ENCODE results near the gene SLC38A11. TPM values are rescaled to one million over a fixed set of nuclear protein-coding genes. Genes with fewer than 3 reads are reported as not detected.
"Not testable (repeated sequence)": the region's sequence is repeated elsewhere in the genome, so short reads cannot be mapped to it uniquely, and the experiment has no call there.

SLC38A11 gene
- total RNA-seq, 1 donor from 2014 or later, result not detected

DNA sequence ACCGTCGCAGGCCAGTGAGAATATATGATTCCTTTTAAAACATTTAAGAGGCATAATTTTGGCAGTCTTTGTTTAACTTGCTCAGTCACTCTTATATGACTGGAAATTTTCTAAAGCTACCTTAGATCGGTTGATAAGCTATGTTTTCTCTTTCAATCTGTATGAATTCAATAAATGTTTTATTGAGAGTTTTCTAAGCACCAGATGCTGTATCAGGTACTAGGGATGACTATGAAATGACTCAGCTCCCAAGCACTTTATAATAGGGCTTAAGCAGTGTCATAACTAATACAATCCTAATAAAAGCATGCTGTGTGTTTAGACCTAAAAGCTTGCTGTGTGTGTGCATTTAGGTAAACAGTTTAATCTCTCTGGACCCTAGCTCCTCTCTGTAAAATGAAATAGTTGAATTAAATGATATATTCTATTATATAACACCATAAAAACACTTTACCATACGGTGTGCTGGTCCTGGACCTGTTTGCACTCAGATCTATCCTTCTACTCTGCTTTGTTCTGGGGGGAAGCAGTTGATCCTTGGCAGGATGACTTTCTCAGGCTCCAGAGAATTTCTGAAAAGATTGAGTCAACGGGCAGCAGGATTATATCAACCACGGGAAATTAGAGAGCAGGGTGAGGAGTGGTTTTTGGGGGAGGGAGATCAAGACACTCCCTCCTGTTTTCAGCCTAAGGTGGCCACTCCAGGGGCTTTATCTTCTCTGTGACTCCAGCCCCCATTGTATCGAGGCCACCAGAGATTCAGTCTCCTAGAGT is 26.1 kb upstream of the SLC38A11 start:
- H3K4me1 Mint-ChIP-seq (ENCODE audit: unreplicated experiment), result peaks cover 26% of the 10 kb centered on the region
- TF ChIP-seq CTCF (IDR thresholded peaks at IDR 0.05), result no peak
- H3K27ac Mint-ChIP-seq (ENCODE audit: unreplicated experiment), result peak overlapping the region; percentile 50
- no peak for DNase-seq (ENCODE audit: extremely low spot score, unreplicated experiment)
- no peaks in the 10 kb centered on the region for H3K36me3 Mint-ChIP-seq (ENCODE audit: unreplicated experiment)
- no peaks in the 10 kb centered on the region for H3K9me3 Mint-ChIP-seq (ENCODE audit: unreplicated experiment)
- H3K4me3 Mint-ChIP-seq (ENCODE audit: unreplicated experiment), result no peak overlapping the region
- H3K27me3 Mint-ChIP-seq (ENCODE audit: unreplicated experiment), result no peaks in the 10 kb centered on the region

GRCh38 chr2:164980688-164981087 is 25.4 kb upstream of the SLC38A11 start:
- DNase-seq (ENCODE audit: extremely low spot score, unreplicated experiment); H3K9me3 Mint-ChIP-seq (ENCODE audit: unreplicated experiment); H3K36me3 Mint-ChIP-seq (ENCODE audit: unreplicated experiment); H3K4me3 Mint-ChIP-seq (ENCODE audit: unreplicated experiment); H3K27me3 Mint-ChIP-seq (ENCODE audit: unreplicated experiment): not testable (repeated sequence)
- H3K4me1 Mint-ChIP-seq (ENCODE audit: unreplicated experiment), result peaks cover 28% of the 10 kb centered on the region
- peak overlapping the region; percentile 50 for H3K27ac Mint-ChIP-seq (ENCODE audit: unreplicated experiment)

GRCh38 chr2:164979113-164979512 is 23.8 kb upstream of the SLC38A11 start:
- no peaks in the 10 kb centered on the region for H3K9me3 Mint-ChIP-seq (ENCODE audit: unreplicated experiment)
- H3K36me3 Mint-ChIP-seq (ENCODE audit: unreplicated experiment), result no peaks in the 10 kb centered on the region
- no peaks in the 10 kb centered on the region for H3K27me3 Mint-ChIP-seq (ENCODE audit: unreplicated experiment)
- no peak for DNase-seq (ENCODE audit: extremely low spot score, unreplicated experiment)
- H3K4me1 Mint-ChIP-seq (ENCODE audit: unreplicated experiment), result peaks cover 25% of the 10 kb centered on the region
- TF ChIP-seq CTCF (IDR thresholded peaks at IDR 0.05), result no peak
- no peak overlapping the region for H3K27ac Mint-ChIP-seq (ENCODE audit: unreplicated experiment)
- no peak overlapping the region for H3K4me3 Mint-ChIP-seq (ENCODE audit: unreplicated experiment)

DNA sequence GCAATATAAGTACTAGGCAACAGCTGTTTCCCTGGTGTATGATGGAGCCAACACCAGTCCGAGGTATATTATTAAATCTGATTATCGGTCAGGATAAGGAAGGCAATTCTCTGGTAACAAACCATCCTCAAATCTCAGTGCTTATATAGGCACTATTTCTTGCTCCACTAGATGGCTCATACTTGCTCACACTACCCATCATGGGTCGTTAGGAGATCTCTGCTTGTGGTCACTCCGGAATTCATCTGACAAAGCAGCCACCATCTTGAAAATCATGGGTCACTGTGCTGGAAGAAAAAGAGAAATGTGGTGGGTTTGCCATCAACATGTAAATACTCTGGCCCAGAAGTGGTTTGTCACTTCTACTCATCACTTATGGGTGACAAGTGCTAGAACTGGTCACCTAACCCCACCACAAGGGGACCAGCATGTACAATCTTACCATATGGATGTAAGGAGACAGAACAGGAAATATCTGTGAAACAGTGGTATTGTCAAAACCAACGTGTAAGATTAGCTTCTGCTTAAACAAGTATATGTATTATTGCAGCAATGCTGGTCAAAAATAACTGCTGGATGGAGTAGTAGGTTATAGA is 21.6 kb upstream of the SLC38A11 start:
- not testable (repeated sequence) for H3K9me3 Mint-ChIP-seq (ENCODE audit: unreplicated experiment); H3K36me3 Mint-ChIP-seq (ENCODE audit: unreplicated experiment); H3K27ac Mint-ChIP-seq (ENCODE audit: unreplicated experiment); H3K4me3 Mint-ChIP-seq (ENCODE audit: unreplicated experiment); DNase-seq (ENCODE audit: extremely low spot score, unreplicated experiment); H3K27me3 Mint-ChIP-seq (ENCODE audit: unreplicated experiment)
- H3K4me1 Mint-ChIP-seq (ENCODE audit: unreplicated experiment), result peaks cover 26% of the 10 kb centered on the region

DNA sequence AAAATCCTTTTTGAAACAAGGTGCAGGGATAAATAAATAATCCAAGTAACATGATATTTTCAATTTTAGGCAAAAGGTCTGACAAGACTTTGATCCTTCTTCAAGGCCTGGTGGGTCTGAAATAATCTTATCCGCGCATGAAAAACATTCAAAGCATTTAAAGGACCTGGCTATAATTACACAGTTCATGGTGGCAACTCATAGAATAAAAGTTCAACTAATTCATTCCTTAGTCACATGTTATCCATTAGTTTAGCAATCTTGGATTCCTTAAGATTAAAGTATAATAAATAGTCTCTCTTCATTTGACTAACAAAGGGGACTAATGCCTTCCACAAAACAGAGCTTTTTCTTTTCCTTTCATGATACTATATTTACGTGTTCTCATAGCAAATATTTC is 21.0 kb upstream of the SLC38A11 start:
- H3K27ac Mint-ChIP-seq (ENCODE audit: unreplicated experiment), result no peak overlapping the region
- H3K36me3 Mint-ChIP-seq (ENCODE audit: unreplicated experiment), result no peaks in the 10 kb centered on the region
- DNase-seq (ENCODE audit: extremely low spot score, unreplicated experiment), result no peak
- no peaks in the 10 kb centered on the region for H3K27me3 Mint-ChIP-seq (ENCODE audit: unreplicated experiment)
- H3K4me3 Mint-ChIP-seq (ENCODE audit: unreplicated experiment), result no peak overlapping the region
- peaks cover 25% of the 10 kb centered on the region for H3K4me1 Mint-ChIP-seq (ENCODE audit: unreplicated experiment)
- no peak for TF ChIP-seq CTCF (IDR thresholded peaks at IDR 0.05)
- no peaks in the 10 kb centered on the region for H3K9me3 Mint-ChIP-seq (ENCODE audit: unreplicated experiment)

DNA sequence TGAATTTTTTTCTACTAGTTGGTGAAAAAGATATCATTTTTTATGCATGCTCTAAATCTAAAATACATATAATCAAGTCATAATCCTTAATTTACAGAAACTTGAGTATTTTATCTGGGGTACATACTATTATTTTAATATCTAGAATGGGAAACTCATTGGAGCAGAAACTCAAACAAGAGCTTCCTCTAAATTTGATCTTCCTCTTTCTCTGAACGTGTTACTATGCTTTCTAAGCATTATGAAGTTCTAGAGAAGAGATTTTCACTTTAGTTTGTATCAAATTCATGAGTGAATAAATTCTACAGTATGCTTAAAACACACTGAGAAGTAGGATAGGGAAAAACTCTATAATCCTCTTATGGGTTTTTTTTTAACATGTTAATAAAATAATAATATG is 20.6 kb upstream of the SLC38A11 start:
- H3K4me1 Mint-ChIP-seq (ENCODE audit: unreplicated experiment), result peaks cover 25% of the 10 kb centered on the region
- no peak for TF ChIP-seq CTCF (IDR thresholded peaks at IDR 0.05)
- no peaks in the 10 kb centered on the region for H3K36me3 Mint-ChIP-seq (ENCODE audit: unreplicated experiment)
- no peak overlapping the region for H3K4me3 Mint-ChIP-seq (ENCODE audit: unreplicated experiment)
- H3K27ac Mint-ChIP-seq (ENCODE audit: unreplicated experiment), result no peak overlapping the region
- DNase-seq (ENCODE audit: extremely low spot score, unreplicated experiment), result no peak
- H3K27me3 Mint-ChIP-seq (ENCODE audit: unreplicated experiment), result no peaks in the 10 kb centered on the region
- no peaks in the 10 kb centered on the region for H3K9me3 Mint-ChIP-seq (ENCODE audit: unreplicated experiment)
